ENCODE data around the gene AHDC1. TPM values are rescaled to one million over a fixed set of nuclear protein-coding genes. Genes with fewer than 3 reads are reported as not detected.

Gene AHDC1
- total RNA-seq, 4 donors from 2014 or later, result 7.5 to 12.9 (median 8.2) TPM

DNA sequence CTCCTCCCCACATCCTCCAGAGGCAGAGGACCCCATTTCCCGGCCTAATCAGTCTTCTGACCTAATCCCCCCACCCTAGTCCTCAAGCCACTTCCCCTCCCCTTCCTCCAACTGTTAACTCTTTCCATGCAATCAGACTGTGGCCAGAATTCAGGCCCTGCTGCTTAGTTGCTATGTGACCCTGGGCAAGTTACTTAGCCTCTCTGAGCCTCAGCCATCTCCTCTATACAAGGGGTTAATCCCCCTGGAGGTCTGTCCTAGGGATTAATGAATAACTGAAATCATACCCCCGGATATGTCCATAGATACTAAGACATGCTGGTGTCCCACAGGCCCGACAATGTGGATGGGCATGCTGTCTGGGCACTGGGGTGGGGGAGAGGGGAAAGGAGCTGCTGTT lies 18.3 kb downstream of the AHDC1 start:
- TF ChIP-seq, protein P1, sequence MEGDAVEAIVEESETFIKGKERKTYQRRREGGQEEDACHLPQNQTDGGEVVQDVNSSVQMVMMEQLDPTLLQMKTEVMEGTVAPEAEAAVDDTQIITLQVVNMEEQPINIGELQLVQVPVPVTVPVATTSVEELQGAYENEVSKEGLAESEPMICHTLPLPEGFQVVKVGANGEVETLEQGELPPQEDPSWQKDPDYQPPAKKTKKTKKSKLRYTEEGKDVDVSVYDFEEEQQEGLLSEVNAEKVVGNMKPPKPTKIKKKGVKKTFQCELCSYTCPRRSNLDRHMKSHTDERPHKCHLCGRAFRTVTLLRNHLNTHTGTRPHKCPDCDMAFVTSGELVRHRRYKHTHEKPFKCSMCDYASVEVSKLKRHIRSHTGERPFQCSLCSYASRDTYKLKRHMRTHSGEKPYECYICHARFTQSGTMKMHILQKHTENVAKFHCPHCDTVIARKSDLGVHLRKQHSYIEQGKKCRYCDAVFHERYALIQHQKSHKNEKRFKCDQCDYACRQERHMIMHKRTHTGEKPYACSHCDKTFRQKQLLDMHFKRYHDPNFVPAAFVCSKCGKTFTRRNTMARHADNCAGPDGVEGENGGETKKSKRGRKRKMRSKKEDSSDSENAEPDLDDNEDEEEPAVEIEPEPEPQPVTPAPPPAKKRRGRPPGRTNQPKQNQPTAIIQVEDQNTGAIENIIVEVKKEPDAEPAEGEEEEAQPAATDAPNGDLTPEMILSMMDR (IDR thresholded peaks at IDR 0.05), result no peak
- ATAC-seq (ENCODE audit: low FRiP score), result no peak
- no peak for DNase-seq (ENCODE audit: low spot score)

DNA sequence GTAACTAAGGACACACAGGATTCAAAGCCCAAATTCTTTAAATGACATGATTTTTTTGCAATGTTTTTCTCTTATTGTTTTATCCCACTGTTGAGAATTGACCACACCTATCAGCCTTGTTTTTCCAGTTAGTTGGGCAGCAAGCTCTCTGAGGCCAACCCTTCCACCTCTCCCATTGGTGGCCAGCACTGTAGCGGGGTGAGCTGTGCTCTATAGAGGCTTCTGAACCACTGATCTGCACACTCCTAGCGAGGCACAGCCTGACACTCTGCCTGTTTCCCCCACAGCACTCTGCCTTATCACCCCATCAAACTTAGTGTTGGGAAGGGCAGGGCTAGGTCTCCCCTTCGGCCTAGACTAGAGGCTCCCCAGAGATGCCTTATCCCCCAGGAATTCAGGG lies 19.5 kb downstream of the AHDC1 start:
- ATAC-seq (ENCODE audit: low FRiP score) (no peak), DNase-seq (ENCODE audit: low spot score) (no peak)
- TF ChIP-seq, protein P1 (IDR thresholded peaks at IDR 0.05), result no peak

DNA sequence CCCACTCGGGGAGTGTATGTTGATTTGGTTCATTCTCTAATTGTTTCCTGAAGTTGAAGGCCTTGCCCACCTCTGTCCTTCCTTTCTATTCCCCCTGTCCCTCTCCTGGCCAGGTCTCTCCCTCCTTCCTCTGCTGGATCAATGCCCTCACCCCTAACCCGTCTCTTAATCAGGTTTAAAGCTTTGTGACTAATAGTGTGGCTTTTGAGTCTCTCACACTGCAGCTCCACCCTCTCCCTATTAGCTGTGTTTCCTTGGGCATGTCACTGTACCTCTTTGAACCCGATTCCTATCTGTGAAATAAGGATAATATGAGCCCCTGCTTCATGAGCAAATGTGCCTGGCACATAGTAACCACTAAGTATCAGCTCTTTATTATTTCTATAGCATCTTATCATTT lies 20.5 kb downstream of the AHDC1 start:
- TF ChIP-seq, protein P1 (IDR thresholded peaks at IDR 0.05), result no peak
- ATAC-seq (ENCODE audit: low FRiP score) (no peak), DNase-seq (ENCODE audit: low spot score) (no peak)

DNA sequence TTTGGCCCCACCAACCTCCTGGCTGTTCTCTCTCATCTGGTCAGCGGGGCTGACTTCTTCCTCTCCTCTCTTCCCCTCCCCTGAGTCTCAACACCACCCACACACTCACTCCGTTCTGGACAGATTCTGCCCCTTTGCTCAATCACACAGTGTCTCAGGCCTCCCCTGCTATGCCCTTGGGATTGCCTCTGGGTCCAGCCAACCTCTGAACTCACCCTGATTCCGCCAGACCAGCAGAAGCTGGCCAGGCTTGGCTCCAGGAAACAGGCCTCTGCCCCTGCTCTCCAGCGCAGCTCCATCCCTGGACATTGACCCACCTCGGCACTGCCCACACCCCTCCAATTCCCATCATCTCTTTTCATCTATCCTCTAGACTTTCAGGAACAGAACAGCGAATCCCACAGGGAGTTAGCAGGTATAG lies 22.1 kb downstream of the AHDC1 start:
- TF ChIP-seq, protein P1 (IDR thresholded peaks at IDR 0.05), result no peak
- DNase-seq (ENCODE audit: low spot score) (no peak), ATAC-seq (ENCODE audit: low FRiP score) (peak; percentile 77)

DNA sequence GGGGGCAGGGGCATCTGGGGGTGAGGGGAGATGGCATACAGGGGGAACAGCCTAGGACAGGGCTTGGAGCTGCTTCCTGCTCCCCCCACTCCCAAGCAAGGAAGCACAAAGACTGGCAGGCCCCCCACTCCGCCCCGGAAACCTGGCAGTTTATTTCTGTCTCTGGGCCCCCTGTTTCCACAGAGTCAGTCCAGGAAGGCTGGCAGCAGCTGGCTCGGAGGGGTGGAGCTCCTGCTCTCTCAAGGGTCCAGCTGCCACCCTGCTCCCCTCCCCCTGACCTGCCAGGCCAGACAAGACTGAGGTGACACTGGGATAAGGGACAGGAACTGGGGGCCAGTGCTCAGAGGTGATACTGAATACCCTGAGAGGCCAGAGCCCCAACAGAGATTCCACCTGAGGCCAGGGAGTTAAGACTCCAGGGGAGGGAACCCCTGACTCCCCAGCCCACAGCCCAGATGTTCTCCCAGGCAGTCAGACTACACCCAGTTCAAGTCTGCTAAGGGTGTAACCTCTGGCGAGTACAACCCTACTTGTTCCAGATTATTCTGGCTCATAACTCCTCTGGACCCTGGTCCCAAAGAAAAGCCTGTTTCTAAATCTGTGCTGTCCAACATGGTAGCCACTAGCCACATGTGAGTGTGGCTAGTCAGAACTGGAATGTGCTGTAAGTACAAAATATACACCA lies 26.3 kb downstream of the AHDC1 start:
- ATAC-seq (ENCODE audit: low FRiP score) (no peak), DNase-seq (ENCODE audit: low spot score) (no peak)
- TF ChIP-seq, protein P1 (IDR thresholded peaks at IDR 0.05), result no peak

DNA sequence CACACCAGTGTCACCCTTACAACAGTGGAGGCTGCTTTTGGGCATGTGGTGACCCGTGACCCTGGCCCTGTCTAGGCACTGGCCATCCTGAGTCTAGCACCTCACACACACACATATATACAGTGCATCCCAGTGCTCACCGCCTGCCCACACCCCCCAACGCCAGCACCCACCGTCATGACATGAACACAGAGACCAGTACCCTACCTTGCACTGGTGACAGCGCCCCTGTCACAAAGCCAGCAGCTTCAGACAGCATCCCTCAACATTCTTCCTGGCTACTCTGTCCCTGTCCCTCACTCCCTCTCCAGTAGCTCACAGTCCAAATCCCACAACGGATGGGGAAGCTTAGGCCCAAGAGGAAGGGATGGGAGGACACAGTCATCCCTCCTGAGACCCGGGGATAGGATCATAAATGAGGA lies 27.1 kb downstream of the AHDC1 start:
- ATAC-seq (ENCODE audit: low FRiP score) (no peak), DNase-seq (ENCODE audit: low spot score) (no peak)
- TF ChIP-seq, protein P1 (IDR thresholded peaks at IDR 0.05), result no peak

DNA sequence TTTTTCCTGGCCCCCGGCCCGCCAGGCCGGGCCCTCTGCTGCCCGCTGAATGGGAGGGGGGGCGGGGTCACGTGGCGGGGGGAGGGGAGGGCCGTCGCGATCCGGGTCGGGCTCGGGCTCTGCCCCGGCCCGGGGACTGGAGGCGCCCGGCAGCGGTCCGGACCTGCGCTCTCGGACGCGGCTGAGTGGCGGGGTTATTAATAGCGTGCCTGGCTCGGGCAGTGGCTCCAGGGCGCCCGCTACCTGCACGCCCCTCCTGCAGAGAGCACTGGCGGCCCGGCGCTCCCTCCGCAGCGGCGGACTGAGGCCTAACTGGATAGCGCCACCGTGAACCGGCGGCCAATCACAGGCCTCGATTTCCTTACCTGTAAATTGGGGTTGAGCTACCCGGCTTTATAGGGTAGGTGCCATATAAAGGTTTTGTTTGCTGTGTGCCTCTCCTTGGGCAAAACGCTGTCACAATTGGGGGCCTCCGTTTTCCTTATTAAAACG lies 28.1 kb downstream of the AHDC1 start:
- TF ChIP-seq, protein P1 (IDR thresholded peaks at IDR 0.05), result no peak
- peak; percentile 50 for ATAC-seq (ENCODE audit: low FRiP score)
- DNase-seq (ENCODE audit: low spot score), result no peak
